GM19351 (cell line): Measurements from ENCODE around the gene RNASET2.
A peak's percentile ranks its signal among the peaks of the same experiment; 100 is the strongest.
"Not testable (repeated sequence)": the region's sequence is repeated elsewhere in the genome, so short reads cannot be mapped to it uniquely, and the experiment has no call there.

Experiments used
- ATAC-seq: cut with Tn5 transposase; IDR thresholded peaks from one replicate; pipeline ENCODE4 v1.9.1; 2021; ENCODE audit warnings: mild to moderate bottlenecking, moderate library complexity; ENCODE audit not compliant: unreplicated experiment

Gene RNASET2

DNA sequence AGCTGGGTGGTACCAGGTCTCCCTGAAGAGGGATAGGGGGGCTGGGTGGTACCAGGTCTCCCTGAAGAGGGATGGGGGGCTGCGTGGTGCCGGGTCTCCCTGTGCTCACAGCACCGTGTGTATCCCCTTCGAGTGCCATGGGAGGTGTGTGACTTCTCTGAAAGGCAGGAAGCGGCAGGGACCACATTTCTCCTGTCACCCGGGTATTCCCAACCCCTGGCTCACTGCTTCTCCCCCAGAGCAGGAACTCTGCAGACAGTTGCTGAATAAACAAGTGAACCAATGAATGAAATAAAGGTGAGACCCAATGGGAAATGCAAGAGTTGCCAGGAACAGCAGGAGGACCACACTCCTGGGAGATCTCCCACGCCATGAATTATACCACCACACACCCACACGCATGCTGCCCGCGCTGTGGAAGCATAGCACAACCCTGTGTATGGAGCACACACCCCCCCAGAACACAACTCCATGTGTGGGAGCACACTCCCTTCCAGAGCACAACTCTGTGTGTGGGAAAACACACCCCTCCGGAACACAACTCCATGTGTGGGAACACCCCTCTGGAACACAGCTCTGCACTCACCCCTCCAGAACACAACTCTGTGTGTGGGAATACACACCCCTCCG is 50.7 kb downstream of the RNASET2 start:
- ATAC-seq = no peak

DNA sequence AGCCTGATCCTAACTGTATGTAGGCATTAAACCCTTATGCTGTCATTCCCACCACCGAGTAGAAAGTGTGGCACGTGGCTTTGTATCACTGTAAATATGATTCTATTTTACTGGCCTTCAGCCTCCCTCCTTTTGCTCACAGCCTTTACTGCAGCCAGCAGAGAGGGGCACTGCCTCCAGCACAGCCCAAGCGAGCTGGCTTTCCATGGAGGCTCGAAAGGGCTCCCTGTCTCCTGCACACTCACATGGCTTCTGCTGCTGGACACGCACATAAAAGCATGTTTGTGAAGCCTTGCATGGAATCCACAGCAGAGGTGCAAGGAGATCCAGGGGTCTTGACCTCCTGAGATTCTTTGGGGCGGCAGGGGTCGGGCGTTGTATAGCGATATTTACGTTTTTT is 51.3 kb downstream of the RNASET2 start:
- ATAC-seq = no peak

DNA sequence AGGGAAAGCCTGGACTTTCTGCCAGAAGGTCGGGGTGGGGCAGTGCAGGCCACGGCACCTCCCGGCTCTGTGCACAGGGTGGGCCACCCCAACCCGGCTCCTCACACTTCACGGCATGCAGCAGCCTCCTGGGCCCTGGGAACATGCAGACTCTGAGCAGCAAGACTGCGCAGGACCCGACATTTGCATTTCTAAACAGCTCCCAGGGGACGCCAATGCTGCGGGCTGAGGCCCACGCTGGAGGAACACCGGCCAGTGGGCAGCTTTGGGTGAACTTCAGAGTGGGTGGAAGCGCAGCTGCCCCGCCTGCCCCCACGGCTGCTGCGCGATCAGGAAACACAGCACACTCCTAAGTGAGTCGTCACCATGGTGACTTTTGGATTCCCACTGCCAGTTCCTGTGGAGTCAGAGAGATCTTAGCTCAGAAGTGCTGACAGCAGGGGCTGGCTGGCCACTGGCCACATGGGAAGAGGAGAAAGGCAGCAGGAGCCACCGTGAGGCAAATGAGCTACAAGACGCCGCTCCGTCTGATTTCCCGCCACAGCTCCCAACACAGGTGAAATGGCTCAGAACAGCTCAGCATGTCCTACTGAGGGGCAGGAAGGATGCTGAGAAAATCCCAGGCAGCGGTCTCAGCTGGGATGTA is 52.1 kb downstream of the RNASET2 start:
- peak; percentile 46 for ATAC-seq

DNA sequence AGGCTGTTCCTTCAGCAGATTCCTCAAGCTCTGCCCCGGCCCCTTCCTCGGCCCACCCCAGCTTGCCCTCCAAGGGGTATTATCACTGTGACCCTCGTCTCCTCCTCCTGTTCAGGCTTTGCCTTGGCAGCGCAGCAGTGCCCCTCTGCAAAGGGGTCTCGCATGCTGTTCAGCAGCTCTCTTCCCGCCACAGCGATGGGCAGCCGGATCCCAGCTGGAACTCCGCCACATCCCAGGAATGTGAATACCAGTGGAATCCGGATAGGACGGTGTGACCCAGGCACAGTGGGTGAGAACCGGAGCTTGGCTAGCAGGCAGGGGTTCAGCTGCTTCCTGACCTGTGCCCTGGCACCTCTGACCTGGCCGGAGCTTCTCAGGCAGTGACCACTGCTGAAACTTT is 52.9 kb downstream of the RNASET2 start:
- ATAC-seq = no peak

DNA sequence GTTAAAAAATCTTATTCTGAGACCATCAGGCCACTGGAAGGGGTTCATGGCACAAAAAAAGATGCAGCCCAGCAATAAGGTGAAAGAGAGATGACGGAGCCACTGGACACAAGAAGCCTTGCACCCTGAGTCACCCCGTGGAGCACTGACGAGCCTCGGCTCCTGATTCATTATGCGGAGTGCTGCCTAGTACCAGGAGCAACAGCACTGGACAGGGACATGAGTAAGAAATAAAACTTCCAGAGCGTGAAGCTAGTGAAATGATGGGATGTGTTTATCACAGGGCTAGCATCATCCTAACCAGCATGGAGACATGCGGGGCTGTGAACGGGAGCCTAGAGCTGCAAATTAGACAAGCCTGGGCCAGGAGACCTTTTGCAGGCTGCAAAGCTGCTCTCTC is 53.3 kb downstream of the RNASET2 start:
- no peak for ATAC-seq

DNA sequence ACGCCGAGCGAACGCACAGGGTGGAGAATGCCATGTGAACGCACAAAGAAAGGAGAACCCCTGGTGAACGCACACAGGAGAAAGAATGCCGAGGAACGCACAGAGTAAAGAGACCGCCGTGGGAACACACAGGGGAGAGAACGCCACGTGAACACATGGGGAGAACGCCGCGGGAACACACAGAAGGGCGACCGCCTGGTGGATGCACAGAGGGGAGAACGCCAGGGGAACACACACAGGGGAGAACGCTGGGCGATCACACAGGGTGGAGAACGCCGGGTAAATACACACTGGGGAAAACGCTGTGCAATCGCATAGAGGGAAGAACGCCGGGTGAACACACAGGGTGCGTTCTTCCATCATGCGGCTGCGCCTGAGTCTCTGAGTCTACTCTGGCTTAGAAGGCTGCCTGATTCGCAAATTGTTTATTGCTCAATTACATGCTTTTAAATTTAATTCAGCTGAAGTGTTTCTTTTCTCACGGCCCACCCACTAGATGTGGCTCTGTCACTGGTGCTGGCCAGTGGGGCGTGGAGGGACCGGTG is 54.1 kb downstream of the RNASET2 start:
- ATAC-seq = no peak

DNA sequence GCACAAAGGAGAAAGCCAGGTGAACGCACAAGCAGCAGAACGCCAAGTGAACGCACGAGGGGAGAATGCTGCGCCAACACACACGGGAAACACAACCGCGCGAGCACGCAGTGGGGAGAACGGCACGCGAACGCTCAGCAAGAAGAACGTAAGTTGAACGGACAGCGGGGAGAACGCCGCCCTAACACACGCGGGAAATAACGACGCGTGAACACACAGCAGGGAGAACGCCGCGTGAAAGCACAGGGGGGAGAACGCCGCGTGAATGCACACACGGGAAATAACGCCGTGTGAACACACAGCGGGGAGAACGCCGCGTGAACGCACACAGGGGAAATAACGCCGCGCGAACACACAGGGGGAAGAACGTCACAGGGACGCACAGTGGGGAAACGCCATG is 54.7 kb downstream of the RNASET2 start:
- ATAC-seq = no peak

DNA sequence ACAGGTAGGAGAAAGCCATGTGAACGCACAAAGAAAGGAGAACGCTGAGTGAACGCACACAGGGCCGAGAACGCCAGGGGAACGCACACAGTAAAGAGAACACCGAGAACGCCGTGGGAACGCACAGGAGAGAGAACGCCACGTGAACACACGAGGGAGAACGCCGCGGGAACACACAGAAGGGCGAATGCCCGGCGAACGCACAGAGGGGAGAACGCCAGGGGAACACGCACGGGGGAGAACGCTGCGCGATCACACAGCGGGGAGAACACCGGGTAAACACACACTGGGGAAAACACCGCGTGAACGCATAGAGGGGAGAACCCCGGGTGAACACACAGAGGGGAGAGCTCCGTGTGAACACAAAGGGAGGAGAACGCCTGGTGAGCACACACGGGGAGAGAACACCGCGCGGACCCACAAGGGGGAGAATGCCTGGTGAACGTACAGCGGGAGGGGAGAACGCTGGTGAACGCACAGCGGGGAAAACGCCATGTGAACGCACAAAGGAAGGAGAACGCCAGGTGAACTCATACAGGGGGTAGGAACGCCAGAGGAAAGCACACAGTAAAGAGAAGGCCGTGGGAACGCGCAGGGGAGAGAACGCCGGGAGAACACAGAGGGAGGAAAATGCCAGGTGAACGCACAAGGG is 55.3 kb downstream of the RNASET2 start:
- no peak for ATAC-seq

DNA sequence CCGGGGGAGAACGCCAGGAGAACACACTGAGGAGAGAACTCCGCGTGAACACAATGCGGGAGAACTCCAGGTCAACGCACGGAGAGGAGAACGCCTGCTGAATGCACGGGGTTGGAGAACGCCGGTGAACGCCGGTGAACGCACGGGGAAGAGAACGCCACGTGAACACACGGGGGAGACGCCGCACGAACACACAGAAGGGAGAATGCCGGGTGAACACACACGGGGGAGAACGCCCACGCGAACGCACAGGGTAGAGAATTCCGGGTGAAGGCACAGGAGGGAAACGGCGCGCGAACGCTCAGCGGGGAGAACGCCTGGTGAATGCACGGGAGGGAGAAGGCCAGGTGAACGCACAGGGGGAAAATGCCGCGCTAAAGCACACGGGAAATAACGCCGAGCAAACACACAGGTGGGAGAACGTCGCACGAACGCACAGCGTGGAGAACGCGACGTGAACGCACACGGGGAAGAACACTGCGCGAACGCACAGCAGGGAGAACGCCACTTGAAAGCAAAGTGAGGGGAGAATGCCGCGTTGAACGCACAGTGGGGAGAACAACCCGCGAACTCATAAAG is 56.1 kb downstream of the RNASET2 start:
- ATAC-seq = no peak

DNA sequence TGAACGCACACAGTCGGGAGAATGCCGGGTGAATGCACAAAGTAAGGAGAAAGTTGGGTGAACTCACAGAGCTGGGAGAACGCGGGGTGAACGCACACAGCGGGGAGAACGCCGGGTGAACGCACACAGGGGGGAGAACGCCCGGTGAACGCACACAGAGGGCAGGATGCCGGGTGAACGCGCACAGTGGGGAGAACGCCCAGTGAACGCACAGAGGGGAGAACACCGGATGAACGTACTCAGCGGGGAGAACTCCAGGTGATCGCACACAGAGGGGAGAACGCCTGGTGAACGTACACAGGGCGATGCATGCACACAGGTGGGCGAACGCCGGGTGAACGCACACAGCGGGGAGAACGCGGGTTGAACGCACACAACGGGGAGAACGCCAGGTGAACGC is 57.4 kb downstream of the RNASET2 start:
- ATAC-seq = no peak

DNA sequence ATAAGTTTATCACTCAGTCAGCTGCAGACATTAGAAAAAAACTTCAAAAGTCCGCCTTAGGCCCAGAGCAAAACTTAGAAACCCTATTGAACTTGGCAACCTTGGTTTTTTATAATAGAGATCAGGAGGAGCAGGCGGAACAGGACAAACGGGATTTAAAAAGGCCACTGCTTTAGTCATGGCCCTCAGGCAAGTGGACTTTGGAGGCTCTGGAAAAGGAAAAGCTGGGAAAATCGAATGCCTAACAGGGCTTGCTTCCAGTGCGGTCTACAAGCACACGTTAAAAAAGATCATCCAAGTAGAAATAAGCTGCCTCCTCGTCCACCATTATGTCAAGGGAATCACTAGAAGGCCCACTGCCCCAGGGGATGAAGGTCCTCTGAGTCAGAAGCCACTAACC is 61.7 kb downstream of the RNASET2 start:
- not testable (repeated sequence) for ATAC-seq

DNA sequence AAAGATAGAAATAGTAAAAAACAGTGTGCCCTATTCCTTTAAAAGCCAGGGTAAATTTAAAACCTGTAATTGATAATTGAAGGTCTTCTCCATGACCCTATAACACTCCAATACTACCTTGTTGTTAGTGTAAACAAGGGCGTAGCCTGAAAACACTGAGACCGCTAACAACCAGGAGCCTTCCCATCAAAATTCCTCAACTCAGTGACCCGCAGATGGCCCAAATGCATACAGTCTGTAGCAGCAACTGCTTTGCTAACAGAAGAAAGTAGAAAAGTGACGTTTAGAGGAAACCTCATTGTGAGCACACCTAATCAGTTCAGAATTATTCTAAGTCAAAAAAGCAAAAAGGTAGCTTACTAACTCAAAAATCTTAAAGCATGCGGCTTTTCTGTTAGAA is 63.9 kb downstream of the RNASET2 start:
- ATAC-seq = not testable (repeated sequence)

DNA sequence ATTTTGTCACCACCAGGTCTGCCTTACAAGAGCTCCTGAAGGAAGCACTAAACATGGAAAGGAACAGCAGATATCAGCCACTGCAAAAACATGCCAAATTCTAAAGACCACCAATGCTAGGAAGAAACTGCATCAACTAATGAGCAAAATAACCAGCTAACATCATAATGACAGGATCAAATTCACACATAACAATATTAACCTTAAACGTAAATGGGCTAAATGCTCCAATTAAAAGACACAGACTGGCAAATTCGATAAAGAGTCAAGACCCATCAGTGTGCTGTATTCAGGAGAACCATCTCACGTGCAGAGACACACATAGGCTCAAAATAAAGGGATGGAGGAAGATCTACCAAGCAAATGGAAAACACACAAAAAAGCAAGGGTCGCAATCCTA is 69.6 kb downstream of the RNASET2 start:
- not testable (repeated sequence) for ATAC-seq

DNA sequence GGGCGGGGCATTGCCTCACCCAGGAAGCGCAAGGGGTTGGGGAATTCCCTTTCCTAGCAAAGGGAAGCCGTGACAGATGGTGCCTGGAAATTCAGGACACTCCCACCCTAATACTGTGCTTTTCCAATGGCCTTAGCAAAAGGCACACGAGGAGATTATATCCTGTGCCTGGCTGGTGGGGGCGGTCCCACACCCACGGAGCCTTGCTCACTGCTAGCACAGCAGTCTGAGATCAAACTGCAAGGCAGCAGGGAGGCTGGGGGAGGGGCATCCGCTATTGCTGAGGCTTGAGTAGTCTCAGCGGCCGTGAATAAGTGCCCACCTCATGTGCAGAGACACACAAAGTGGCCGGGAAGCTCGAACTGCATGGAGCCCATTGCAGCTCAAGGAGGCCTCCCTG is 71.4 kb downstream of the RNASET2 start:
- ATAC-seq = not testable (repeated sequence)

DNA sequence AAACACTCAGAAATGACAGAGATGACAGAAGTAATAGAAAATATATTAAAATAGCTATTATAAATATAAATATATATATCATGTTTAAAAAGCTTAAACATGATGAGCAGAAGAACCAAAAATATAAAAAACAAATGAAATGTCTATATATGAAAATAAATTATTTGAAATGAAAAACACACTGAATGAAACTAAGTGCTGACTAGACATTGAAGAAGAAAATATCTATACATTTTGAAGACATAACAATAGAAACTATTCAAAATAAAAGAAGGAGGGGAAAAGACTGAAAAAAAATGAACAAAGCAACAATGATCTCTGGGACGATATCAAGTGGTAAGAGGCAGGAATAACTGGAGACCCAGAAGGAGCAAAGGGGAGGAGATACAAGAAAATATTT is 76.8 kb downstream of the RNASET2 start:
- ATAC-seq = no peak
